ENCODE measurements around the gene OPRL1.
"Not testable (repeated sequence)": the region's sequence is repeated elsewhere in the genome, so short reads cannot be mapped to it uniquely, and the experiment has no call there.

The OPRL1 gene

GRCh38 chr20:64082820-64083377 lies 3.0 kb downstream of the OPRL1 start:
- no peak for DNase-seq (ENCODE audit: low read depth, low spot score)

GRCh38 chr20:64083378-64083803 lies 3.5 kb downstream of the OPRL1 start:
- DNase-seq (ENCODE audit: low read depth, low spot score) = peak; percentile 22

More at GRCh38 chr20:64082820-64083377, 3.0 kb downstream of the OPRL1 start:
- H3K27ac ChIP-seq = no peak overlapping the region

GRCh38 chr20:64083804-64084684 lies 4.2 kb downstream of the OPRL1 start, which contains the start of gene LKAAEAR1:
Gene LKAAEAR1 (minus strand): TSS chr20:64084398. CDS start chr20:64084219, 179 bp downstream.
- H3K27ac ChIP-seq = no peak within 1 kb of the TSS
- no peak for DNase-seq (ENCODE audit: low read depth, low spot score)

More at GRCh38 chr20:64083378-64083803, 3.5 kb downstream of the OPRL1 start:
- H3K27ac ChIP-seq = no peak overlapping the region

- no peak for DNase-seq (ENCODE audit: low read depth, low spot score)
- no peak overlapping the region for H3K27ac ChIP-seq
These were observed 4.8 kb downstream of the OPRL1 start for GRCh38 chr20:64084685-64085152.

- peak; percentile 24 for DNase-seq (ENCODE audit: low read depth, low spot score)
- no peak overlapping the region for H3K27ac ChIP-seq
These were observed 6.9 kb downstream of the OPRL1 start for GRCh38 chr20:64086801-64087200.

GRCh38 chr20:64087226-64087825 lies 7.4 kb downstream of the OPRL1 start:
- not testable (repeated sequence) for DNase-seq (ENCODE audit: low read depth, low spot score)

GRCh38 chr20:64088586-64088985 lies 8.7 kb downstream of the OPRL1 start:
- not testable (repeated sequence) for H3K27ac ChIP-seq; DNase-seq (ENCODE audit: low read depth, low spot score)

More at GRCh38 chr20:64087226-64087825, 7.4 kb downstream of the OPRL1 start:
- not testable (repeated sequence) for H3K27ac ChIP-seq

GRCh38 chr20:64090165-64090564 lies 10.3 kb downstream of the OPRL1 start:
- DNase-seq (ENCODE audit: low read depth, low spot score) = no peak
- H3K27ac ChIP-seq = no peak overlapping the region

GRCh38 chr20:64091340-64091739 lies 11.5 kb downstream of the OPRL1 start:
- no peak overlapping the region for H3K27ac ChIP-seq
- no peak for DNase-seq (ENCODE audit: low read depth, low spot score)

GRCh38 chr20:64091770-64092169 lies 11.9 kb downstream of the OPRL1 start:
- H3K27ac ChIP-seq = no peak overlapping the region
- no peak for DNase-seq (ENCODE audit: low read depth, low spot score)

GRCh38 chr20:64092258-64093012 lies 12.6 kb downstream of the OPRL1 start:
- no peak overlapping the region for H3K27ac ChIP-seq
- no peak for DNase-seq (ENCODE audit: low read depth, low spot score)

GRCh38 chr20:64093013-64093503 lies 13.2 kb downstream of the OPRL1 start:
- H3K27ac ChIP-seq = no peak overlapping the region
- DNase-seq (ENCODE audit: low read depth, low spot score) = no peak

GRCh38 chr20:64095455-64095854 lies 15.6 kb downstream of the OPRL1 start:
- DNase-seq (ENCODE audit: low read depth, low spot score) = no peak
- no peak overlapping the region for H3K27ac ChIP-seq

GRCh38 chr20:64095927-64096326 lies 16.0 kb downstream of the OPRL1 start:
- no peak overlapping the region for H3K27ac ChIP-seq
- no peak for DNase-seq (ENCODE audit: low read depth, low spot score)

GRCh38 chr20:64096535-64096934 lies 16.7 kb downstream of the OPRL1 start:
- no peak for DNase-seq (ENCODE audit: low read depth, low spot score)
- H3K27ac ChIP-seq = no peak overlapping the region

GRCh38 chr20:64098471-64099013 lies 18.7 kb downstream of the OPRL1 start:
- no peak for DNase-seq (ENCODE audit: low read depth, low spot score)
- no peak overlapping the region for H3K27ac ChIP-seq

GRCh38 chr20:64099086-64099786 lies 19.4 kb downstream of the OPRL1 start:
- H3K27ac ChIP-seq = no peak overlapping the region
- no peak for DNase-seq (ENCODE audit: low read depth, low spot score)

- H3K27ac ChIP-seq = no peak overlapping the region
- no peak for DNase-seq (ENCODE audit: low read depth, low spot score)
These were observed 20.1 kb downstream of the OPRL1 start for GRCh38 chr20:64099880-64100565.

- no peak overlapping the region for H3K27ac ChIP-seq
- no peak for DNase-seq (ENCODE audit: low read depth, low spot score)
These were observed 20.6 kb downstream of the OPRL1 start for GRCh38 chr20:64100566-64100888.
